ENCODE results near the gene KCNMA1. TPM values are rescaled to one million over a fixed set of nuclear protein-coding genes. Genes with fewer than 3 reads are reported as not detected.

The KCNMA1 gene
- total and polyA plus RNA-seq, 5 donors = 1.5 to 6.1 (median 3.3) TPM

DNA sequence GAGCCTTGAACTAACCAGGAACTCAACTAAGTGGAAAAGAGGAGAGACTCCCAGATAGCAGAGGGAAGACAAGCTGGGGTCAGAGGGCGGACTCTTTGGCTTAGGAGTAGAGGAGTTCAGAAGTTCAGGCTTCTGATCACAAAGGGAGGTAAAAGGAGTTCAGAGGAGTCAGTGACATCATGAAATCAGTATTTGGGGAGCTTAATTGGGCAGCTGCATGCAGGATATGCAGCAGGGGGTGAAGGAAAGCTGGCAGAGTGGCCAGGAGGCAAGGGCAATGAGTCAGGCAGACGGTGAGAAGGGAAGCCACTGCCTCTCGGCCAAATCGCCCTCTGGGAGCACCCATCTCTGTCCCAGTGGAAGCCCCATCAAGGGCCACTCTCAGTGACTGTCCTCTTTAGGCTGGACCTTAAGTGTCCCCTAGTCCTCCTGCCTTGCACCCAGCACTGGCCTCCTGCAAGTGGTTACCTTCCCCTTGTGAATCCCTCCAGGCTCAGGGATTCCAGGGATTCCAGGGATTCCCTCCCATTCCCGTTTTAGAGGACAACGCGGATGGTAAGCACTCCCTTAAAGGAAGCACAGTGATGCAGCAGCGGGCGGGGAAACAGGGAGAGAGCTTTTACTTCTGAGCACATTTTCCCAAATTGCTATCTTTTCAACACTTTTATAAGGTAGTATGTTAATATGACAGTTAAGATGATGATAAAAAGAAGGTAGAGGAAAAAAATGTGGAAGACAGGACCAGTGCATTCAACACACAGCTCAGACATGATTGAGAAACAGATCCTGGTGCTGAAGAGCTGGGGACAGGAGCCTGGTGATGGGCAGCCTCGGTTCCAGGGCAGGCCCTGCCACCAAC, 72.6 kb downstream of the KCNMA1 start:
- Histone ChIP-seq H3K4me1 (ENCODE audit: control insufficient read depth, insufficient read depth, low read length) (peaks cover 2% of the 10 kb centered on the region), H3K27me3 (ENCODE audit: control insufficient read depth, insufficient read depth) (no peaks in the 10 kb centered on the region), H3K4me3 (ENCODE audit: low read length) (no peak overlapping the region), H3K27ac (ENCODE audit: low read length) (no peak overlapping the region), H3K9me3 (ENCODE audit: control insufficient read depth, low read length) (no peaks in the 10 kb centered on the region)
- DNase-seq (no peak), ATAC-seq (no peak)
- intact Hi-C loops (cut with DNase I) = no loop called here
- 54% methylated on average over 10 of the region's 10 CpGs for WGBS

DNA sequence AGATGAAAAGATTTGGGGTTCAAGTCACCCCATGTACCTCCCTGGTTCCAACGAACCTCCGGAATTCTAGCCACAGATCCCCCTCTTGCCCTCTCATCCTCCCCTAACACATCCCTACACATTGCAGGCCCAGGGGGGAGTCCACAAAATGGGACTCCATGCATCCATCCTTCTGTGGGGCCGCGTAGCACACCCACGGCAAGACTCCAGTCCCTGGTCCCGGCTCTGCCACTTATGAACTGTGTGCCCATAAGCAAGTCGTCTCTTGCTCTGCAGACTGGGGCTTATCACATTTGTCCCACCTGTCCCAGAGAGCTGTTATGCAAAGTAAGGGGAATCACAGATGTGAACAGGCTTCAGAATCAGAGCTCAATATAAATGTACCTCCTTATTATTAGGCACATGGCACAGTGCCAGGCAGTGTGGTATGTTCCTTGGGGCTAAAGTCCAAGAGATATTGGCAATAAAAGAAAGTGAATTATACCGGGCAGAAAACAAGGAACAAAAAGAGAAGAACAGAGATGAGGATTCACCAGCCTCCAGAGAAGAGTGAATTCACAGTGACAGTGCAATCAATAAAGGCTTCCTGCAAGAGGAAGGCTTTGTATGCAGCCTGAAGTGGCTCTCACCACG, 73.9 kb downstream of the KCNMA1 start:
- 89% methylated on average over 9 of the region's 9 CpGs for WGBS
- Histone ChIP-seq H3K4me1 (ENCODE audit: control insufficient read depth, insufficient read depth, low read length) (peaks cover 2% of the 10 kb centered on the region), H3K27ac (ENCODE audit: low read length) (no peak overlapping the region), H3K27me3 (ENCODE audit: control insufficient read depth, insufficient read depth) (no peaks in the 10 kb centered on the region), H3K4me3 (ENCODE audit: low read length) (no peak overlapping the region), H3K9me3 (ENCODE audit: control insufficient read depth, low read length) (no peaks in the 10 kb centered on the region)
- DNase-seq (no peak), ATAC-seq (no peak)
- intact Hi-C loops (cut with DNase I) = no loop called here

DNA sequence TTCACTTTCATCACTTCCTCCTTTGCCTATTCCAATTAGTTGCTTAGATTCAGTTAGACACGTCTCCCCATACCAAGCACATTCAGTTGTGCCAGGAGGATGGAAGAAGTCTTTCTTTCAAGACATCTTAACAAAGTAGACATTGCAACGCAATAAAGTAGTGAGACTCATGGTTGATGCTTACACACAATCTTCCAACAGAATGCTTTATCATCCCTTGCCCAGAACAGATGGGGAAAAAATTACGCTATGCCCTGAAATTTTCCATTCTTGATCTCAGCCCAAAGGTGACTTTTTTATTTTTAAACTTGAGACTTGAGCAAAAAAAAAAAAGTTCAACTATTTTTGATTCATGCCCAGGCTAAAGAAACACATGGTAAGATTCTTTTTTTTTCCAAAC, 74.9 kb downstream of the KCNMA1 start:
- Histone ChIP-seq H3K27ac (ENCODE audit: low read length) (no peak overlapping the region), H3K4me3 (ENCODE audit: low read length) (no peak overlapping the region), H3K9me3 (ENCODE audit: control insufficient read depth, low read length) (no peaks in the 10 kb centered on the region), H3K4me1 (ENCODE audit: control insufficient read depth, insufficient read depth, low read length) (peaks cover 2% of the 10 kb centered on the region), H3K27me3 (ENCODE audit: control insufficient read depth, insufficient read depth) (no peaks in the 10 kb centered on the region)
- WGBS = 34% methylated on average over 3 of the region's 3 CpGs
- DNase-seq (no peak), ATAC-seq (no peak)
- intact Hi-C loops (cut with DNase I) = no loop called here

DNA sequence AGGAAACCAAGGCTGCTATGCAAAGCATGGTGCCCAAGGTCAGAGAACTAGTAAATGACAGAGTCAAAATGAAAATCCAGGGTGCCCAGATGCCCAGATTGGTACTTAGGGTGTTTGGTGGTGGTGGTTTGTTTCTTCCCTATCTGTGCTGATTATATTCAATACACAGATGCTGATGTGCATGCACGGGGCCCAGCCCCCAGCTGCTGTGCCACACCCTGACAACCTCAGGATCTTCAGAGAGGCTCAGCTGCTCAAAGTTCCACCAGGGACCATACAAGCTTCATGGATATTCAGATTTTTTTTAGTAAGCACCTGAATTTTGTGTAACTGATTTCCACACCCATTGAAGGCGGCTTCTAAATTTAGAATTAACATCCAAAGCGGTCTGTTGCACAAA, 75.6 kb downstream of the KCNMA1 start:
- Histone ChIP-seq H3K4me3 (ENCODE audit: low read length) (no peak overlapping the region), H3K9me3 (ENCODE audit: control insufficient read depth, low read length) (no peaks in the 10 kb centered on the region), H3K4me1 (ENCODE audit: control insufficient read depth, insufficient read depth, low read length) (peaks cover 2% of the 10 kb centered on the region), H3K27me3 (ENCODE audit: control insufficient read depth, insufficient read depth) (no peaks in the 10 kb centered on the region), H3K27ac (ENCODE audit: low read length) (no peak overlapping the region)
- ATAC-seq (no peak), DNase-seq (no peak)
- 87% methylated on average over 3 of the region's 3 CpGs for WGBS
- intact Hi-C loops (cut with DNase I) = no loop called here

DNA sequence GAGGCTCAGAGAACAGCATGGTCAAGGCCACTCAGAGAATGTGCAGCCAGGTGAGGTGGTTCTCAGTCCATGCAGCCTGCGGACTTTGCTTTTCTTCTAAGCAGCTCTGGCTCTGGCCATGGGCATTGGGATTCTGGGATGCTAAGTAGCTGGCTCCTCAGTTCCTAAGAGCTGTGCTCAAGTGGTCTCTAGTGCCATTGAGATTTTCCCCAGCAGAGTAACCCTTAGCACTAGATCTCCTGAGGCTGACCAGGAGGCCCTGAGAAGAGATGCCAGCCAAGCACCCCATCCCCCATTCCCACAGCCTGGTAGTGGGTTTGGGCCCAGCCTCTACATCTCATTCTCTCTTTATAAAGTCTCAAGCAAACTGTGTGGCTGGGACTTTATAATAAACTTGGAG, 77.1 kb downstream of the KCNMA1 start:
- 95% methylated on average over 1 of the region's 1 CpG for WGBS
- no peak for DNase-seq
- ATAC-seq = no peak
- no peak overlapping the region for H3K4me3 ChIP-seq (ENCODE audit: low read length)
- H3K9me3 ChIP-seq (ENCODE audit: control insufficient read depth, low read length) = no peaks in the 10 kb centered on the region
- no peaks in the 10 kb centered on the region for H3K27me3 ChIP-seq (ENCODE audit: control insufficient read depth, insufficient read depth)
- no peak overlapping the region for H3K27ac ChIP-seq (ENCODE audit: low read length)
- intact Hi-C loops (cut with DNase I) = no loop called here
- H3K4me1 ChIP-seq (ENCODE audit: control insufficient read depth, insufficient read depth, low read length) = peaks cover 2% of the 10 kb centered on the region

DNA sequence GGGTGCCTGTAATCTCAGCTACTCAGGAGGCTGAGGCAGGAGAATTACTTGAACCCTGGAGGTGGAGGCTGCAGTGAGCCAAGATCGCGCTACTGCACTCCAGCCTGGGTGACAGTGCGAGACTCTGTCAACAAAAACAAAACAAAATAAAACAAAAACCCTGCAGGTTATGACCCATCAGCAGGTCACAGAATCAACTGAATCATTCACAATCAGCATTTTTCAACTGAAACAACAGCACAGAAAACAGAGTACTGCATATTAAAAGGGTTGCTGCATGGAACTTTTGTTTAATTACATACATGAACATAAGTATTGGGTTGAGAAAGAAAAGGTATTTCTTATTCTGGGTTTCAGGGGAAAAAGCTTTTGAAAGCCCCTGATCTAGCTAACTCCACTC, 77.6 kb downstream of the KCNMA1 start:
- no peak overlapping the region for H3K4me3 ChIP-seq (ENCODE audit: low read length)
- ATAC-seq (no peak), DNase-seq (no peak)
- intact Hi-C loops (cut with DNase I) = no loop called here
- 96% methylated on average over 3 of the region's 3 CpGs for WGBS
- no peak overlapping the region for H3K27ac ChIP-seq (ENCODE audit: low read length)
- H3K27me3 ChIP-seq (ENCODE audit: control insufficient read depth, insufficient read depth) = no peaks in the 10 kb centered on the region
- no peaks in the 10 kb centered on the region for H3K9me3 ChIP-seq (ENCODE audit: control insufficient read depth, low read length)
- peaks cover 2% of the 10 kb centered on the region for H3K4me1 ChIP-seq (ENCODE audit: control insufficient read depth, insufficient read depth, low read length)

DNA sequence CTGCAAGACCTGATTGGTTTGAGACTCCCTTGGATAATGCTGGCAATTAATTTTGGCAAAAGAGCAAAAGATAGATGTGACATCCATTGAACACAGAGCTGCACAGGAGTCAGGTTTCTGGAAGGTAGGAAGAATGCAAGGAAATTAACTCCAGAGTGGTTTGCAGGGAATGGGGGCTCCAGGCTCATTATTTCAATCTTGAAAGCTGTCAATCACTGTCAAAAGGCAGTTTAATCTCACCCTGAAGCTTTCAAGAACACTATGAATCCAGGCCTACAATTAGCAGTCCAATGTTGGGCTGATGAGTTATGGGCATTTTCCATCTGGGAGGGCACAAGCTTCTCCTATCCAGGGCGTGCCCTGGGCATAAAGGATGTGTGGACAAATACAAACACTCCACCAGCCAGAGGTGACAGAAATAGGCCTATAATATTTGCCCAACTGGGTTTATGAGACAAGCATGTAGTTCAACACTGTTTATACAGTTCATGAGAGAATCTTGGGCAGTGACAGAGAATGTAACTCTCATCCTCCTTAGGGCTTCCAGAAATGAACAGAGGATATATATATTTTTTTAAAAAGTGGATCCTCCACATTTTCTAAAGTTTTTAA, 80.5 kb downstream of the KCNMA1 start:
- DNase-seq = no peak
- Histone ChIP-seq H3K4me1 (ENCODE audit: control insufficient read depth, insufficient read depth, low read length) (peaks cover 2% of the 10 kb centered on the region), H3K9me3 (ENCODE audit: control insufficient read depth, low read length) (no peaks in the 10 kb centered on the region), H3K27ac (ENCODE audit: low read length) (no peak overlapping the region), H3K27me3 (ENCODE audit: control insufficient read depth, insufficient read depth) (no peaks in the 10 kb centered on the region), H3K4me3 (ENCODE audit: low read length) (no peak overlapping the region)
- ATAC-seq = no peak
- intact Hi-C loops (cut with DNase I) = no loop called here
- WGBS = 90% methylated on average over 1 of the region's 1 CpG

DNA sequence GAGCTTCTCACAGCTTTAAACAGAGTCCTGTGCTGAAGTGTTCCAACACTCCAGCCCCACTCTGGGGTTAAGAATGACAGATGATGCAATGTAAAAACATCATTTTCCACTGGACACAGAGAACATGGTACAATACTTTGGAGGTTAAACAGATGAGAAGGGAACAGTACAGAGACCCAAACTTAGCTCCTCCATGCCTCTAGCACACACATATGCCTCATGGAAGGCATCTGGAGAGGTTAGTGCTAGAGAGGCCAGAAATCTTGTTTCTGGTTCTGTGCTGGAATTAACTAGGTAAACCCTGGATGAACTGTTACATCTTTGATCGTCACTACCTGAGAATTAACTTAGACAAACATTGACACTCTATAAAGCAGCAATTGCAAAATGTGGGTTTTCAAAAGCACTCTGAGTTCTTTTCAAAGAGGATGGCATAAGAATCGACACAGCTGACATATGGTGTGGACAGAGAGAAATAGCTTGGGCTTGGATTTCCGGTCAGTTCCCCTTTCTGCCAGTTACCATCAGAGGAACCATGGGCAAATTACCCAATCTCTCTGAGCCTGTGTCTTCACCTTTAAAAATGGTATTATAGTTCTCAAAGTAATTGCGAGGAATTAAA, 81.9 kb downstream of the KCNMA1 start:
- DNase-seq (no peak), ATAC-seq (peak; percentile 47 to 57)
- Histone ChIP-seq H3K4me1 (ENCODE audit: control insufficient read depth, insufficient read depth, low read length) (no peaks in the 10 kb centered on the region), H3K9me3 (ENCODE audit: control insufficient read depth, low read length) (no peaks in the 10 kb centered on the region), H3K27ac (ENCODE audit: low read length) (peak overlapping the region; percentile 28), H3K4me3 (ENCODE audit: low read length) (no peak overlapping the region), H3K27me3 (ENCODE audit: control insufficient read depth, insufficient read depth) (no peaks in the 10 kb centered on the region)
- WGBS = 79% methylated on average over 4 of the region's 4 CpGs
- intact Hi-C loops (cut with DNase I) = no loop called here

DNA sequence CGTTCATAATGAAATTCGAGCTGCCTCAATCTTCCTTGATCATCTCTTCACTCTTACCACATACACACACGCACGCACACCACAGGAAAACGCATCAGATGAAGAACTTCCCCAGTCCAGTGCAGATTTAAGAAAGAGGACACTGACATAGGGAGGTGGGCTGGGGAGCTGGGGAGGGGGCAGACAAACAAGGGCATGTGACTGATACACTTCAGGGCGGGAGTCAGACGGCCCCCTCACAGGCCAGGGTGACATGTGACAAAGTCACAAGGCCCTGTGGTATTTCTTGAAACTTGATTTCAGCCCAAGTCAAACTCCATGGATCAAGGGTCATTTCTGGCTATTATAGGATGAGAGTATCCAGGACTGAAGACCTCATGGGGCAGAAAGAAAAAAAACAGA, 82.6 kb downstream of the KCNMA1 start:
- ATAC-seq (peak in 1 of 2 donors; percentile 49), DNase-seq (peak in 1 of 3 donors; percentile 61)
- Histone ChIP-seq H3K9me3 (ENCODE audit: control insufficient read depth, low read length) (no peaks in the 10 kb centered on the region), H3K27ac (ENCODE audit: low read length) (no peak overlapping the region), H3K4me3 (ENCODE audit: low read length) (no peak overlapping the region), H3K4me1 (ENCODE audit: control insufficient read depth, insufficient read depth, low read length) (no peaks in the 10 kb centered on the region), H3K27me3 (ENCODE audit: control insufficient read depth, insufficient read depth) (no peaks in the 10 kb centered on the region)
- intact Hi-C loops (cut with DNase I) = no loop called here
- 55% methylated on average over 7 of the region's 7 CpGs for WGBS

DNA sequence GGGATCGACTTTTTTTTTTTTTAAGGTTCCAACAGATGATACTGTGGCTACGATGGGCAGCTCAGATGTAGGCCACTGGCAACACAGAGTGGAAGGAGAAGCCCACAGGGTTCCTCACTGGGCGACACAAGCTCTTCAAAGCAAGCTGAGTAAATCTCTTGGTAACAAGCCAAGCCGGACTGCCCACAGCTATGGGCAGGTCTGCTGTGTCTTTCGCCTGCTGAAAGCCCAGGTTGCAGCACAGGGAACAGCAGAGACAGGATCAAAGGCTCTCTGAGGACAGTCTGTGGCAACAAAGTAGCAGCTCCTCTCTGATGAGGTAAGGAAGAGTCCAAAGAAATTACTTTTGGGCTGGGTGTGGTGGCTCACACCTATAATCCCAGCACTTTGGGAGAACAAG, 83.6 kb downstream of the KCNMA1 start:
- Histone ChIP-seq H3K4me1 (ENCODE audit: control insufficient read depth, insufficient read depth, low read length) (no peaks in the 10 kb centered on the region), H3K4me3 (ENCODE audit: low read length) (no peak overlapping the region), H3K27ac (ENCODE audit: low read length) (no peak overlapping the region), H3K27me3 (ENCODE audit: control insufficient read depth, insufficient read depth) (no peaks in the 10 kb centered on the region), H3K9me3 (ENCODE audit: control insufficient read depth, low read length) (no peaks in the 10 kb centered on the region)
- DNase-seq (no peak), ATAC-seq (no peak)
- intact Hi-C loops (cut with DNase I) = no loop called here
- WGBS = 72% methylated on average over 5 of the region's 5 CpGs

DNA sequence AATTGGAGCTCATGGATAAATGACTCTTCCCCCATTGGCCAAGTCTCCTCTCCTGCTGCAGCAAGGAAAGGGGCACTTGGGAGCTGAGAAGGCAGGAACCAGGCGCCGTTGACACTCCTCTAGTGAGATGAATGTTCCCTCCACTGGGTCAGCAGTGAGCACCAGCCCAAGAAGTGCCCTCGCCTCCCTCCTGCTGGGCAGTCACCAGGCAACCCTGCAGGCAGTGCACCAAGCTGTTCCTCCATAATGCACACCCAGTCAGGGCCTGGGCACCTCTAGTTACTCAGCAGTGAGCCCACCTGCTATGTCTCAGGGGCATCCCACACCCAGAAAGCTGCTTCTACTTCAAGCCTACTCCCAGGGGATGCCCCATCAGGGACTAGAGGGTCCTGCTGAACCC, 84.3 kb downstream of the KCNMA1 start:
- ATAC-seq (no peak), DNase-seq (peak in 1 of 3 donors; percentile 59)
- no peaks in the 10 kb centered on the region for H3K27me3 ChIP-seq (ENCODE audit: control insufficient read depth, insufficient read depth)
- no peaks in the 10 kb centered on the region for H3K4me1 ChIP-seq (ENCODE audit: control insufficient read depth, insufficient read depth, low read length)
- intact Hi-C loops (cut with DNase I) = no loop called here
- H3K9me3 ChIP-seq (ENCODE audit: control insufficient read depth, low read length) = no peaks in the 10 kb centered on the region
- WGBS = 77% methylated on average over 3 of the region's 3 CpGs
- H3K27ac ChIP-seq (ENCODE audit: low read length) = no peak overlapping the region
- no peak overlapping the region for H3K4me3 ChIP-seq (ENCODE audit: low read length)

All from right cardiac atrium (tissue), 5 donors.